OCI-LY1 (cell line): Measurements from ENCODE around the gene TRAF5.

Experiments used
- H2AFZ ChIP-seq: fragments of 200-600 bp; sonication (generic), shearing (Covaris generic); 2 replicates; pipeline ENCODE4 v1.6.0; 2014; ENCODE audit warnings: antibody characterized with exemption, mild to moderate bottlenecking, low read length
- H3F3A ChIP-seq: fragments of 200-600 bp; sonication (generic), shearing (Covaris generic); 2 replicates; pipeline ENCODE4 v1.6.0; 2014; ENCODE audit warnings: mild to moderate bottlenecking, antibody characterized with exemption, low read length, moderate library complexity; ENCODE audit not compliant: insufficient read depth
- H3K27ac ChIP-seq: fragments of 200-600 bp; sonication (generic); 2 replicates; pipeline ENCODE4 v1.5.1; 2014; ENCODE audit warnings: low read length, mixed run types, mild to moderate bottlenecking, low read depth; ENCODE audit not compliant: poor library complexity, severe bottlenecking
- H3K27me3 ChIP-seq: fragments of 200-600 bp; sonication (generic); 2 replicates; pipeline ENCODE4 v1.6.0; 2014; ENCODE audit warnings: antibody characterized with exemption, mild to moderate bottlenecking, low read length, moderate library complexity; ENCODE audit not compliant: insufficient read depth
- H3K36me3 ChIP-seq: fragments of 200-600 bp; sonication (generic); 2 replicates; pipeline ENCODE4 v1.6.1; 2014; ENCODE audit warnings: mild to moderate bottlenecking, antibody characterized with exemption, low read length, moderate library complexity, mixed read lengths; ENCODE audit not compliant: insufficient read depth
- H3K4me1 ChIP-seq: fragments of 200-600 bp; sonication (generic); 2 replicates; pipeline ENCODE4 v1.5.1; 2014; ENCODE audit warnings: mild to moderate bottlenecking, low read length, moderate library complexity; ENCODE audit not compliant: insufficient read depth, severe bottlenecking
- H3K4me2 ChIP-seq: fragments of 200-600 bp; sonication (generic), shearing (Covaris generic); 2 replicates; pipeline ENCODE4 v1.6.1; 2014; ENCODE audit warnings: low read length
- H3K4me3 ChIP-seq: fragments of 200-600 bp; sonication (generic); 2 replicates; pipeline ENCODE4 v1.5.1; 2014; ENCODE audit warnings: low read length, low read depth, mild to moderate bottlenecking, mixed read lengths; ENCODE audit not compliant: poor library complexity, severe bottlenecking
- H3K79me2 ChIP-seq: fragments of 200-600 bp; shearing (Covaris generic); 2 replicates; pipeline ENCODE4 v1.6.1; 2016; ENCODE audit warnings: mixed run types, low read length, mixed read lengths; ENCODE audit not compliant: insufficient read depth
- H3K9ac ChIP-seq: fragments of 200-600 bp; sonication (generic), shearing (Covaris generic); 2 replicates; pipeline ENCODE4 v1.6.1; 2014; ENCODE audit warnings: mild to moderate bottlenecking, low read length, mixed read lengths
- H3K9me2 ChIP-seq: fragments of 200-600 bp; sonication (generic), shearing (Covaris generic); 2 replicates; pipeline ENCODE4 v1.6.1; 2014; ENCODE audit warnings: low read depth, mild to moderate bottlenecking, low read length, mixed read lengths
- H3K9me3 ChIP-seq: fragments of 200-600 bp; shearing (Covaris generic); 2 replicates; pipeline ENCODE4 v1.6.1; 2014; ENCODE audit warnings: low read length, mixed read lengths
- H4K20me1 ChIP-seq: fragments of 200-600 bp; sonication (generic), shearing (Covaris generic); 2 replicates; pipeline ENCODE4 v1.6.0; 2016; ENCODE audit warnings: mild to moderate bottlenecking, low read length; ENCODE audit not compliant: insufficient read depth
- EZH2 ChIP-seq: fragments of 200-600 bp; sonication (generic), shearing (Covaris generic); IDR thresholded peaks from 2 replicates; pipeline ENCODE4 v1.8.0; 2017; ENCODE audit warnings: borderline replicate concordance, mixed run types, mild to moderate bottlenecking, antibody characterized with exemption, low read length, moderate library complexity, mixed read lengths
- TF ChIP-seq, protein P1 (sequence below): fragments of 200-600 bp; sonication (generic), shearing (Covaris generic); IDR thresholded peaks from 2 replicates; pipeline ENCODE4 v1.5.1; 2017; ENCODE audit warnings: mild to moderate bottlenecking, antibody characterized with exemption, low read length, moderate library complexity, mixed read lengths

Gene TRAF5

DNA sequence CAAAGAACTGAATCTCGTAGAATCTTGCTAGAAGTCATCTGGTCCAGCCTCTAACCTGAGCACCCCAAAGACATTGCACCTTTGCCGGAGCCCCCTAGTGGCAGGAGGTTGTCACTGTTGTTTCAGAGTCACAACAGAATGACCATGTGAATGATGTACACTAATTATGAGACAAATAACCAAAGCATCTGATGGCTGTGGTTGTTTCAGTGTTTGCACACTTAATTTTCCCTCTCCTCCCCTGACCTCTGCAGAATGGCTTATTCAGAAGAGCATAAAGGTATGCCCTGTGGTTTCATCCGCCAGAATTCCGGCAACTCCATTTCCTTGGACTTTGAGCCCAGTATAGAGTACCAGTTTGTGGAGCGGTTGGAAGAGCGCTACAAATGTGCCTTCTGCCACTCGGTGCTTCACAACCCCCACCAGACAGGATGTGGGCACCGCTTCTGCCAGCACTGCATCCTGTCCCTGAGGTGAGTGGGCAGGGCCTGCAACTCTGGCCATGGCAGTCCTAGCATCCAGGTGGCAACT is 26.4 kb downstream of the TRAF5 start:
- H3K9ac ChIP-seq: no peak overlapping the region
- no peak overlapping the region for H3K4me3 ChIP-seq
- H3K27ac ChIP-seq: peak overlapping the region; percentile 16
- H3F3A ChIP-seq: no peaks in the 10 kb centered on the region
- no peaks in the 10 kb centered on the region for H4K20me1 ChIP-seq
- peaks cover 13% of the 10 kb centered on the region for H3K79me2 ChIP-seq
- peaks cover 14% of the 10 kb centered on the region for H3K4me1 ChIP-seq
- no peaks in the 10 kb centered on the region for H3K9me2 ChIP-seq
- peaks cover 8% of the 10 kb centered on the region; the same call in 1 of the 2 replicates for H3K9me3 ChIP-seq
- no peaks in the 10 kb centered on the region for H3K27me3 ChIP-seq
- H2AFZ ChIP-seq: no peak overlapping the region
- H3K4me2 ChIP-seq: peak overlapping the region; percentile 43; the same call in 1 of the 2 replicates
- TF ChIP-seq EZH2: no peak
- TF ChIP-seq, protein P1, sequence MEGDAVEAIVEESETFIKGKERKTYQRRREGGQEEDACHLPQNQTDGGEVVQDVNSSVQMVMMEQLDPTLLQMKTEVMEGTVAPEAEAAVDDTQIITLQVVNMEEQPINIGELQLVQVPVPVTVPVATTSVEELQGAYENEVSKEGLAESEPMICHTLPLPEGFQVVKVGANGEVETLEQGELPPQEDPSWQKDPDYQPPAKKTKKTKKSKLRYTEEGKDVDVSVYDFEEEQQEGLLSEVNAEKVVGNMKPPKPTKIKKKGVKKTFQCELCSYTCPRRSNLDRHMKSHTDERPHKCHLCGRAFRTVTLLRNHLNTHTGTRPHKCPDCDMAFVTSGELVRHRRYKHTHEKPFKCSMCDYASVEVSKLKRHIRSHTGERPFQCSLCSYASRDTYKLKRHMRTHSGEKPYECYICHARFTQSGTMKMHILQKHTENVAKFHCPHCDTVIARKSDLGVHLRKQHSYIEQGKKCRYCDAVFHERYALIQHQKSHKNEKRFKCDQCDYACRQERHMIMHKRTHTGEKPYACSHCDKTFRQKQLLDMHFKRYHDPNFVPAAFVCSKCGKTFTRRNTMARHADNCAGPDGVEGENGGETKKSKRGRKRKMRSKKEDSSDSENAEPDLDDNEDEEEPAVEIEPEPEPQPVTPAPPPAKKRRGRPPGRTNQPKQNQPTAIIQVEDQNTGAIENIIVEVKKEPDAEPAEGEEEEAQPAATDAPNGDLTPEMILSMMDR: peak; percentile 89
- H3K36me3 ChIP-seq: peaks cover 59% of the 10 kb centered on the region

DNA sequence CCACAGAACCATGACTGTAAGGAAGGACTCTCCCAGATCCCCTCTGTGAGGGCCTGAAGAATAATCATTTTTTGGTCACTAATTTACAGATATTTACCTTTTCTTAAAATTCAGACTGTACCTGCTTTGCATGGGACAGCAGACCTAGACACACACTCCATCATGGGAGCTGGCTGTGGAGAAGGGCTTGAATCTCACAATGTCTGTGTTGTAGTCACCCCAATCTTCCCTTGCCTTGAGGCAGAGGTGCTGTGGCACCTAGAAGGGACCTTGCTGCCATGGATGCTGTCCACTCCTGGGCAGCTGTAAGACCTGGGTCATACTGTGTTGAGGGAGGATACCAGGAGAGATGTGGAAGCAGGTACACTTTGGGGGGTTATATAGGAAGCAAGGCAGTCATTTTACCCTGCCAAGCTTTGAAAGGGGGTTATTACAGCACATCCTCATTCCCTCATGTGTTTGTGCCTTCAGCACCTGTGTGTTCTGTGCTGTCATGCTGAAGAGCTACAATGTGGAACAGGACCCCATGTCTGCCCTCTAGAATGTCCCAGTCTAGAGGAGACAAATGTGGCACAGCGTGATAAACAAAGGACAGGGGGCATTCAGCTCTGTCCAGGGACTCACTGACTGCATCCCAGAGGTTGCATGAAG is 27.1 kb downstream of the TRAF5 start:
- H3K4me2 ChIP-seq: no peak overlapping the region
- peaks cover 7% of the 10 kb centered on the region for H3K79me2 ChIP-seq
- no peaks in the 10 kb centered on the region for H3K27me3 ChIP-seq
- H4K20me1 ChIP-seq: no peaks in the 10 kb centered on the region
- no peaks in the 10 kb centered on the region for H3K9me2 ChIP-seq
- H3F3A ChIP-seq: no peaks in the 10 kb centered on the region
- H3K9ac ChIP-seq: no peak overlapping the region
- H3K4me1 ChIP-seq: peaks cover 14% of the 10 kb centered on the region
- peaks cover 59% of the 10 kb centered on the region for H3K36me3 ChIP-seq
- H2AFZ ChIP-seq: no peak overlapping the region
- peaks cover 8% of the 10 kb centered on the region; the same call in 1 of the 2 replicates for H3K9me3 ChIP-seq
- TF ChIP-seq EZH2: no peak
- TF ChIP-seq, protein P1: no peak
- H3K4me3 ChIP-seq: no peak overlapping the region
- H3K27ac ChIP-seq: peak overlapping the region; percentile 24

DNA sequence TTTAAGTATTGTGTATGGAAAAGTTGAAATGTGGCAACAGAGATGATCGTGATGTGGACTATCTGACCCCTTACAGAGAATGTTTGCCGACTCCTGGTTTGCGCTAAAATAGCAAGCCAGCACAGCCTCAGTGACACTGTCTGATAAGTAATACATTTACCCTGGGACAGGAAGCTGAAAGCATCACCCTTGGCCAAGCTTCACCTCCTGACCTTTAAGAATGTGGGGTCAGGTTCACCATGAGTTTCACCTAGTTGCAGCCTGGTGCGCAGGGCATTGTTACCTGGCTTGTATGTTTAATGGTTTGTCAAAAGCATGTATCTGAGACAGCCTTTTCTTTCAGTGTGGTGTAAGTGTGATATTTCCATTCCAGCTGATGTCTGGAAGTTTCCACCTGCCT is 29.2 kb downstream of the TRAF5 start:
- no peak for TF ChIP-seq EZH2
- TF ChIP-seq, protein P1: no peak
- H3K9me2 ChIP-seq: no peaks in the 10 kb centered on the region
- H3F3A ChIP-seq: no peaks in the 10 kb centered on the region
- H3K4me1 ChIP-seq: peaks cover 14% of the 10 kb centered on the region
- H3K9me3 ChIP-seq: peaks cover 8% of the 10 kb centered on the region; the same call in 1 of the 2 replicates
- no peak overlapping the region for H3K27ac ChIP-seq
- no peaks in the 10 kb centered on the region for H3K27me3 ChIP-seq
- no peaks in the 10 kb centered on the region; the same call in 1 of the 2 replicates for H3K79me2 ChIP-seq
- no peak overlapping the region for H2AFZ ChIP-seq
- peaks cover 71% of the 10 kb centered on the region for H3K36me3 ChIP-seq
- H3K4me3 ChIP-seq: no peak overlapping the region
- H3K4me2 ChIP-seq: no peak overlapping the region
- H3K9ac ChIP-seq: no peak overlapping the region
- no peaks in the 10 kb centered on the region for H4K20me1 ChIP-seq
